HCT116 (cell line): ENCODE results near the gene ZBTB16.

ENCODE experiments used
- ATF3 ChIP-seq: IDR thresholded peaks from 2 replicates; pipeline ENCODE4 v1.6.1; 2012
- CTCF ChIP-seq, 3 experiments: fragments of 200-600 bp in 1 of 3; sonication (generic) in 1 of 3; IDR thresholded peaks in 2 of 3; conservative IDR thresholded peaks in 1 of 3; 2 replicates each; pipeline ENCODE4 v1.5.1; 2012 to 2017; ENCODE audit warnings: low read depth in 2 of 3, low read length in 2 of 3, antibody characterized with exemption in 1 of 3, borderline replicate concordance in 1 of 3, control low read depth in 1 of 3, mild to moderate bottlenecking in 1 of 3, mixed read lengths in 1 of 3, mixed run types in 1 of 3, moderate library complexity in 1 of 3; ENCODE audit not compliant: insufficient read depth in 1 of 3
- EZH2 ChIP-seq: fragments of 200-600 bp; sonication (generic); IDR thresholded peaks from 2 replicates; pipeline ENCODE4 v1.6.1; 2017; ENCODE audit warnings: antibody characterized with exemption, mixed run types
- POLR2A ChIP-seq: IDR thresholded peaks from 2 replicates; pipeline ENCODE4 v1.7.0; 2011; ENCODE audit warnings: borderline replicate concordance; ENCODE audit not compliant: insufficient read depth, insufficient read length; ENCODE audit errors: extremely low read depth
- POLR2AphosphoS5 ChIP-seq: IDR thresholded peaks from 2 replicates; pipeline ENCODE4 v1.6.1; 2011; ENCODE audit warnings: mild to moderate bottlenecking, low read depth, low read length, moderate library complexity
- RAD21 ChIP-seq: IDR thresholded peaks from 2 replicates; pipeline ENCODE4 v1.6.1; 2012; ENCODE audit warnings: low read depth, mild to moderate bottlenecking
- SIN3A ChIP-seq: IDR thresholded peaks from 2 replicates; pipeline ENCODE4 v1.6.1; 2012; ENCODE audit warnings: low read depth
- SP1 ChIP-seq: IDR thresholded peaks from 2 replicates; pipeline ENCODE4 v1.6.1; 2012; ENCODE audit warnings: low read depth
- YY1 ChIP-seq: IDR thresholded peaks from 2 replicates; pipeline ENCODE4 v1.6.1; 2011; ENCODE audit warnings: low read length, low read depth, moderate library complexity, mild to moderate bottlenecking; ENCODE audit not compliant: insufficient replicate concordance; ENCODE audit errors: extremely low read depth
- TF ChIP-seq, protein P1 (sequence below): IDR thresholded peaks from 2 replicates; pipeline ENCODE4 v1.6.1; 2012

DNA sequence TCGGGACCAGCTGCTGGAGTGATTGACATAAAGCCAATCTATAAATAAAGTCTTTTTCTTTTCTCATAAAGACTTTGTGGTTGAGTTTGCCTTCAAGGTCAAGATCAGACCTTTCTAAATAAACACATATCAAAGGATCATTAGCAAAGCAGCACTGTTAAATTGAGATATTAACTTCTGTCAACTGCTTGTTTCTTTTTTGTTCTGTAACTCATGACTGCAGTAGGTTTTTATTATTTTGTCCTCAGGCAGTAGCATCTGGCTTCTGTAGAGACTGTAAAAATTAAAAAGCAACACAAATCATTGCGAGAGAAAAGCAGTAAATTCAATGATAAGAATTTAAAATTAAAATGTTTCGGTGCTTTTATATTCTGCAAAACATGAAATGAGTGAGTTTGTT, 159.0 kb downstream of the ZBTB16 start:
- TF ChIP-seq YY1 (no peak), SIN3A (no peak), CTCF (IDR thresholded peaks at IDR 0.05 in 2 of 3, conservative IDR thresholded peaks at IDR 0.05 in 1 of 3; ENCODE audit: borderline replicate concordance in 1 of 3, insufficient read depth in 1 of 3, low read depth in 2 of 3, low read length in 2 of 3) (no peak), ATF3 (no peak), RAD21 (no peak), EZH2 (no peak), POLR2A (no peak), POLR2AphosphoS5 (no peak), SP1 (no peak)
- TF ChIP-seq, protein P1, sequence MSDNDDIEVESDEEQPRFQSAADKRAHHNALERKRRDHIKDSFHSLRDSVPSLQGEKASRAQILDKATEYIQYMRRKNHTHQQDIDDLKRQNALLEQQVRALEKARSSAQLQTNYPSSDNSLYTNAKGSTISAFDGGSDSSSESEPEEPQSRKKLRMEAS: no peak
